ENCODE data around the gene STIM1.
"Not testable (repeated sequence)": the region's sequence is repeated elsewhere in the genome, so short reads cannot be mapped to it uniquely, and the experiment has no call there.

Gene STIM1

DNA sequence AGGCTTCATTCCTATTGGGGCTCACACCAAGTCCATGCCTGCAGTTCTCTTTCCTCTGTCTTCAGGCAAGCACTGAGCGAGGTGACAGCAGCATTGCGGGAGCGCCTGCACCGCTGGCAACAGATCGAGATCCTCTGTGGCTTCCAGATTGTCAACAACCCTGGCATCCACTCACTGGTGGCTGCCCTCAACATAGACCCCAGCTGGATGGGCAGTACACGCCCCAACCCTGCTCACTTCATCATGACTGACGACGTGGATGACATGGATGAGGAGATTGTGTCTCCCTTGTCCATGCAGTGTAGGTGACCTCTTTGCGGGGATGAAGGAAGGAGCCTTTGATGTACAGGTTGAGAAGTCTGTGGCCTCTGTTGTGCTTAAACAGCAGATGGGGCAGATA, 227.7 kb downstream of the STIM1 start:
- DNase-seq, result no peak

DNA sequence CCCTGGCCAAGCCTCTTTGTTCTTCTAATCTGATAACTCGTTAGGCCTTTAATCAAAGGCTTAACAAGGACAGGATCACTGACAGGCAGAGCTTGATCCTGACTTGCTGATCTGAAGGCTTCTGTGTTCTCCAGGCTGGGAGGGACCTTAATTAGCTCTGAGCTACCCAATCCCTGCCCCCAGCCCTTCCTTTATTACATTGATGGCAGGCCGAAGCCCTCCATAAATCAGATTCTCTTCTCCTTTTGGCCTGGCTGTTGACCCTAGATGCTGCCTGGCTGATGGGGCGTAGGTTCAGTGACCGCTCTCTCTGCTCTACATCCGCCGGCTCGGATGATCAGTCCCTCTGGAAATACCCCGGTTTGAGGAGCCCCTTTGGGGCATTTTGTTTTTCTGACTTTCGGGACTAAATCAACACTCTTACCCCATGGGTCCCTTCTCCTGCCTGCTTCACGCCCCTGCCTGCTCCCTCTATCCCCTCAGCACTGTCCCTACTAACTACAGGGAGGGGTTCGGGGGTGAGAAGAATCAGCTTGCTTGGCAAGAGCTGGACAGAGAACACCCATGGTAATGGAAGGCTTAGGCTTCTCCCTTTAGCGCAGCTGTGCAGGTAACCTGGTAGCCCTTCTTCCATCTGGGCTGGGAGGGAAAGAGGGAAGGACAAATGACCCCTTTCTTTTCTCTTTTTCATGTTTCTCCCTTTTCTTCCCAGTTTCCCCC, 229.1 kb downstream of the STIM1 start:
- DNase-seq, result no peak

DNA sequence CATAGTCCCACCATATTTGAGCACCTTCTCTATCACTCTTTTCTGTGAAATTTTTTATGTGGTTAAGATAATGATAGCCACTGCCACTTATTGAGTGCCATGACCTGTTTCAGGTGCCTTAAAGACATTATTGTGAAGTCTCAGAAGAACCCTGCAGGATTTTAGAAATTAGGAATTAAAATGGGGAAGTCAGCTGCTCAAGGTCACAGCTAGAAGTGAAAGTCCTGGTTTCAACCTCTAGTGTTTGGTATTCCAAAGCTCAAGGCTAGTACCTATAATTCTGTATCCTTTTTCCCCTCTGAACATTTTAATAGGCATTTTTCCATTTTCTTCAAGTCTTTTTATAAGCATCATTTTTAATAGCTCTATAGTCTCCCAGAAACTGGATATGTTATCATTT, 230.1 kb downstream of the STIM1 start:
- peak; percentile 13 for DNase-seq

DNA sequence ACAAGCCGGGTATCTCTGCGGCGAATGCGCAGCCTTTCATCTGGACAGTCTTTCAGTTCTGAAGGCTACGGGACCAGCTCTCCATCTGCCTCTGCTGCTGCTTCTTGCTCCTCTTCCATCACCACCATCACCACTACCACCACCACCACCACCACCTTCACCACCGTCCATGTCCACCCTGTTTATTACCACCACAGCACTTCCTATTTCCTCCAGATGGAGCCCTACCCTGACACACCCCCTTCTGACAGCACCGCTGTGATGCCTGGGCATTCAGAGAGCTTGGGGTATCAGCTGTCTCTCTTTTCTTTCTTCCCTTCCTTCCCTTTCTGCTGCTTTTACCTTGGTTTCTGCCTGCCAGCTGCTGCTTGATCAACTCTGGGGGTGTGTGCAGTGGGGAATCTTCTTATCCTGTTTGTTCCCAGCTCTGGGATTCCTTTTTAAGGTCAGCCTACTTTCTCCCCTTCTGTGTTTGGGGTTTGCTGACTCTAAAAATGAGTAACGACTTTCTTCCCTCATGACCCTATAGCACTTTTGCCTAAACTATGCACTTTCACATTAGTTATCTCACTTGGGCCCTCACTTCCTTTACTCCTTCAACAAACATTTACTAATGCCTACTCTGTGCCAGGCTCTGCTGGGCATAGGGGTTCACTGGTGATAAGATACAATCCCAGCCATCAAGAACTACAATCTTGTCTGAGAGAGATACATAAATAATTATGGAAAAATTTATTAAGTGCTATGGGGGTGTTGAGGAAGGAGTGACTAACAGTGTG, 231.3 kb downstream of the STIM1 start:
- no peak for DNase-seq

DNA sequence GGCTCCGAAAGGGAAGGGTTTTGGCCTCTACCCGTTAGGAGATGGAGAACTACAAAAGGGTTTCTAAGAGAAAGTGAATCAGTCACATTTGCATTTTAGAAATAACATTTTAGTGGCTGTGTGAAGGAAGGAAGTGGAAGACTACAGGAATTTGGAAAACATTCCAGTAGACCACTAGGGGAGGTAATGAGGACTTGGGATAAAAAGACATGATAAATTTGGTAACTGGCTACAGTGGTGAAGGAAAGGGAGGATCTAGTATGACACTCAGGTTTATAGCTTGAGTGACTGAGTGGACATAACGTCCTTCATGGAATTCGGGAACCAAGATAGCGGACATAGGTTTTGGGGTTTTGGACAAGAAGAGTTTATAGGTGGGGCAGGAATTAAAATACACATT, 232.1 kb downstream of the STIM1 start:
- no peak for DNase-seq

DNA sequence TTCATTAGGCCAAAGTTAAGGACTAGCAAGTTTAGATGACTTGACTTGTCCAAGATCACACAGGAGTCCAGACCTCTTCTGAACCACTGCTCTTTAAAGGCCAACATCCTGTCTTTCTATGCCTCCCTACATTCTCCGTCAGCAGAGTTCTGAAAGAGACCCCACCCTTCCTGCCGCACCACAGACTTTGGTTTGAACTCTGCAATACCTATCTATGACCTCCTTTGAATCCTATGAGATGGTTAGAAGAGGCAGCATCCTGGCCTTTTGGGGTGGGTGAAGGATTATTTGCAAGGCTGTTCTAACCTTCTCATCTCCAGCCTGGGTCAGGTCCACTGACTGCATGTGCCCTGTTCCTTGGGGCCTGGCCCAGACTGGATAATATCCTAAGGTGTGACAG, 234.8 kb downstream of the STIM1 start:
- no peak for DNase-seq

DNA sequence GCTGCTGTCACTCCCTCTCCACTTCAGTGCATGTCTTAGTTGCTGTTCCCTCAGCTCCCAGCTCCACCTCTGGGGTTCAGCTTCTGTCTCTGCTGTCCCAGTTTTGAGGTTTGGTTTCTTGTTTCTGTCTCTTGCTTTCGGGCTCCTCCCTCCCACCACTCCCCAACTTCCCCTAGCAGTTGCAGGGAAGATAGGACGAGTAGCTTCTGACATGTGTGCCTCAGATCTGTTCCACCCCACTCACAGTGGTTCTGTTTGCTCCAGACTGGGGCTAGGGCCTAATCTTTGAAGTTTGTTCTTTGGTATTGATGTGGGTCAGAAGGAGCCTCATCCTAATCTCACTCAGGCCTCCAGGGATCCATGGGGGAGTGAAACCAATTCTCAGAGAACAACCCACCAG, 236.6 kb downstream of the STIM1 start:
- DNase-seq, result peak; percentile 51

DNA sequence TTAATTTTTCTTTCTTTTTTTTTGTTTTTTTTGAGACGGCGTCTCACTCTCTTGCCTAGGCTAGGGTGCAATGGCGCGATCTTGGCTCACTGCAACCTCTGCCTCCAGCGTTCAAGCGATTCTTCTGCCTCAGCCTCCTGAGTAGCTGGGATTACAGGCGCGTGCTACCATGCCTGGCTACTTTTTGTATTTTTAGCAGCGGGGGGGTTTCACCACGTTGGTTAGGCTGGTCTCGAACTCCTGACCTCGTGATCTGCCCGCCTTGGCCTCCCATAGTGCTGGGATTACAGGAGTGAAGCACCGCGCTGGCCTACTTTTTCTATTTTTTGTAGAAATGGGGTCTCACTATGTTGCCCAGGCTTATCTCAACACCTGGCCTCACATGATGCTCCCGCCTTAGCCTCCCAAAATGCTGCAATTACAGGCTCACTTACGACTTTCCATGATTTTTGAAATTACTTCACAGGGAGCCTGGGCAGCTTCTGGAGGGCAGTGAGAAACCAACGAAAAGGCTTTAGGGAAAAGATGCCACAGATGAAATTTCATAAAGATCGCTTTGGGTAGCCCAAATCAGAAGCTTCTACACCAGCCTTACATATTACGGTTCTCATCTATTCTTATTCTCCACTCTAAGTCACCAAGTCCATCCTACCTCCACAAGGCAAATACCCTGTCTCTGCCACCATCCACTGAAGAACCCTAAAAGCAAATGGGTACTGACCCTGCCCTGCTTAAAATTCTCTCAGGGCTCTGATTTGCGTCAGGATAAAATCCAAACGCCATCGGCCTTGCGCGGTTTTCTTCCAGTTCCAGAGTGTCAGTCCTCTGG, 238.3 kb downstream of the STIM1 start:
- no peak for DNase-seq

DNA sequence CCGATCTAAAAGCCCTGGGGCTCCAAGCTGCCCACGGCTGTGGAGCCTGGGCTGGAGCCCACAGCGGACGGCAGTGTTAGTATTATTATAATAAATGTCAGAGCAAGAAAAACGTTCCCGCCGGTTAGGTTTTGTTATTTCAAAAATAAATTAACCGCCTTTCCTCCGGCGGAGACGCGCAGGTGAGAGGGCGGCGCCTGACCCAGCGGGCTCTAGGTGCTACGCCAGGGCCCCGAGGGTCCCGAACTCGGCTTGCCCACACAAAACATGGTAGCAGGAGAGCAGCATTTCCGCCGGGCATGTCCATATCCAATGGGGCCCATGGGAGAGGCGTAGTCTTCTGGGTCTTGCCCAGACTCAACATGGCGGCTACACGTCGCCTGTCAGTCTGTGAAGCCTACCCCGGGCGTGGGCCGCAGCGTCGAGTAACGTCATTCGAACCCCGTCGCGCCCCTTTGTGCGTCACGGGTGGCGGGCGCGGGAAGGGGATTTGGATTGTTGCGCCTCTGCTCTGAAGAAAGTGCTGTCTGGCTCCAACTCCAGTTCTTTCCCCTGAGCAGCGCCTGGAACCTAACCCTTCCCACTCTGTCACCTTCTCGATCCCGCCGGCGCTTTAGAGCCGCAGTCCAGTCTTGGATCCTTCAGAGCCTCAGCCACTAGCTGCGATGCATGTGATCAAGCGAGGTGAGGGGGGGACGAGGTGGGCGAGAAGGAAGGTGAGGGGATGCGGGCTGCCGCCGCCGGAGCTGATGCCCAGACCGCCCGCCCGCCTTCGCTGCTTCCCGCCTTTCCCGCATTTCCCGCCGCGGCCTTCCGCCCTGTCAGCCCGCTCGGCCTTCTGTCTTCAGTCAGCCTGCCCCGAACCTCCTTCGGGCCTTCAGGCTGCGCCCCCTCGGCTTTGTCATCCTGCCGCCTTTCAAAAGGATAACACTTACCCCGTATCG, 239.2 kb downstream of the STIM1 start, which contains the start of gene RRM1:
RRM1 (plus strand) TSS at position 452 of the 944 bp plus-strand sequence; CDS start at position 666, 214 bp downstream.
- peak; percentile 98 for DNase-seq

DNA sequence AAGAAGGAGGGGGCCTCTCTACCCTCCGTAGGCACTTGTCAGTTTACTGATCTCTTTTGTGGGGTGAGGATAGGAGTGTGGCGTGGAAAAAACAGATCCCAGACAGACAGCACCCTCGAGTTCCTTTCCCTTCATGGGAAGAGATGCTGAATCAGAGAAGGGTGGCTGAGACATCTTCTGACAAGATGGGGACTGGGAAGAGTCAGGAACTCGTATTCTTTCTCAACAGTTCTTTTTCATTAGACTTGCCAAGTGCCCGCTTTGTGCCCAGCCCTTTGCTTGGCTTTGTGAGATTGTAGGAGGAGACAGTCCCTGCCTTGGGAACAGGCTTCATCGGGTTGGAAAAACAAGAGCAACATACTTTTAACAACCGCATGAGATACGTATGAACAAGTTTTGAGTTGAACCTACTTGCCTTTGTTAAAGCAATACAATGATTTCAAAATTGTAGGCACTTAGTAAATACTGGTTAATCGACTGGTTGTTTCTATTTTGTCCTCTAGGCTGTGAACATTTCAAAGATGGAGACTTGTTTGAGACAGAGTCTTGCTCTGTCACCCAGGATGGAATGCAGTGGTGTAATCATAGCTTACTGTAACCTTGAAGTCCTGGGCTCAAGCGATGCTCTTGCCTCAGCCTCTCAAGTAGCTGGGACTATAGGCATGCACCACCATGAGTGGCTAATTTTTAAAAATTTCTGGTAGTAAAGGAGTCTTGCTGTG, 240.2 kb downstream of the STIM1 start:
- DNase-seq, result peak; percentile 25

DNA sequence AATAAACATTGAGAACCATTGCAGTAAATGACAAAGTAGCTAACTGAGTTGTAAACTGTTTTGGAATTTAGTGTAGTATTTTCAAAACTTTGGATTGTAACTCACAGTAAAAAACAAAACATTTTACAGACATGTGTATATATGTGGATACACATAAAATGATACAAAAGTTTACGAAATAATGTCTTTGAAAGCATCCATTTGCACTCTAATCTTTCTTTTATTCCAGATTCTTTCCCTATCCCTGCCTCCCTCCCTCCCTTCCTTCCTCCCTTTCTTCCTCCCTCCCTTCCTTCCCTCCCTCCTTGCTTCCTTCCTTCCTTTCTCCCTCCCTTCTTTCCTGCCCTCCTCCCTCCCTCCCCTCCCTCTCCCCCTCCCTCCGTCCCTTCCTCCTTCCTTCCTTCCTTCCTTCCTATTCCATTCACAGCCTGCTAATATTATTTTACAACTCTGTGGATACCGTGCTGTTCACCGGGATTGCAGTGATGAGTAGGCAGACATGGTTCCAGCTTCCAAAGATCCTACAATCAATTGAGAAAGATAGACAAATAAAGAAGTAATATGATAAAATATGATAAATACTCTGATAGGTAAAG, 242.7 kb downstream of the STIM1 start:
- DNase-seq, result no peak

DNA sequence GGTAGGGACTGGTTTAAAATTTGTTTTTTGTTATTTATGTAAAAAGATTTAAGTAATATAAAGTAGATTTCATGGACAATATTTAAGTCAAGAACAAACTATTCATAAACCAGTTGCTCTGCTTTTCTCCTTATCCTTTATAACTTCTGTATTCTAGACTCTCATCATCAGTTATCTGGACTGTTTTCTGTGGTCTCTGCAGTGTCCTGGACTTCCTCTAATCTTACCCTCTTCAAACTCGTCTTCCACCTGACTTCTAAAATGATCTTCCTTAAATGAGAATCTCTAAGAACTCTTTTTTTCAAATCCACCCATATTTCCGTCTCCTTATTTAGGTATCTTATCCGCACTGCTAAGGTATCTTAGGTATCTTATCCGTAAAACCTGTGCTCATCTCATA, 247.2 kb downstream of the STIM1 start:
- peak; percentile 68 for DNase-seq

DNA sequence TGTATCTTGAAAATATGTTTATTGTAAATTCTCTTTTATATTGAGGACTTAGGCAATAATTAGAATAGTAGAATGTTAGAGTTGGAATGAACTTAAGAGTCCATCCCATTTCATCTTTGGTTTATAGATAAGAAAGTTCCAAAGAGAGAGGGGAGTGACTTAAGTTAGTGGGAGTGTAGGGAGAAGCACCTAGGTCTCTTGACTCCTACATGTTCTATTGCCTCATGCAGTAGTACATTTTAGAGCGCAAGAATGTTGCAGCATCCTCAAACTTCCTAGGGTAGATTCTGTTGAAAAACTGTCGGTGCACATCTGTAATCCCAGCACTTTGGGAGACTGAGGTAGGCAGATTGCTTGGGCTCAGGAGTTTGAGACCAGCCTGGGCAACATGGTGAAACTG, 247.8 kb downstream of the STIM1 start:
- DNase-seq, result peak; percentile 8

DNA sequence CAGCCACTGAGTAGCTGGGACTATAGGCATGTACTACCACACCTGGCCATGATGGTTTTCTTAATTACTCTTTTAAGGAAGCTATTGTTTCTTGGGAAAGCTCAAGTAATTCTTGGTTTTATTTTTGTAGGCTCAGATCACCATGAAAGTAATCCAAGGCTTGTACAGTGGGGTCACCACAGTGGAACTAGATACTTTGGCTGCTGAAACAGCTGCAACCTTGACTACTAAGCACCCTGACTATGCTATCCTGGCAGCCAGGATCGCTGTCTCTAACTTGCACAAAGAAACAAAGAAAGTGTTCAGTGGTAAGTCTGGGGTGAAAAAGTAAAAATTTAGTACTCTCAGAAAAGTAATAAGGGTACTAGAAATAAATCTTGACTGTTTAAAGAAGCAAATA, 250.5 kb downstream of the STIM1 start:
- no peak for DNase-seq

DNA sequence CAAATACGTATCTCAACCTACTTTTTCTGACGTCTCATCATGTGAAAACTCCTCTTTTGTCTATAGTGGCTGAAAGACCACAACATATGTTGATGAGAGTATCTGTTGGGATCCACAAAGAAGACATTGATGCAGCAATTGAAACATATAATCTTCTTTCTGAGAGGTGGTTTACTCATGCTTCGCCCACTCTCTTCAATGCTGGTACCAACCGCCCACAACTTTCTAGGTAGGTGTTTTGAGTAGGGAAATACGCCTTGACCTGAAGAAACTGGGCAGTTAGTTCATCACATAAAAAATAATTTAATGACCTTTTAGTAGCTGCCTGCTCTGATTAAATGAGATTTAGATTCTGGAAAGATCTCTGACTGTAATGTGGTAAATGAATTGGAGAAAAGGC, 256.4 kb downstream of the STIM1 start:
- DNase-seq, result no peak

DNA sequence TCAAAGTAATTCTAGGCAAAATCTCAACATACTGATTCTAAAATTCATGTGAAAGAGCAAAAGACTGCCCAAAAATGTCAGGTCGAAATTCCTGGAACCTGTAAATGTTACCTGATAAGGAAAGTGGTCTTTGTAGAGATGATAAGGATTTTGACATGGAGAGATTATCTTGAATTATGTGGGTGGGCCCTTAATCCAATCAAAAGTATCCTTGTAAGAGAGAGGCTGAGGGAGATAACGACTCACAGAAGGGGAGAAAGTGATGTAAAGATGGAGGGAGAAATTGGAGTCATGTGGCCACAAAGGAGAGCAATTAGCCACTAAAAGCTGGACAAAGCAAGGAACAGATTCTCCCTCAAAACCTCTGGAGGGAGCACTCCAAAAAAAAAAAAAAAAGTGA, 259.7 kb downstream of the STIM1 start:
- no peak for DNase-seq

DNA sequence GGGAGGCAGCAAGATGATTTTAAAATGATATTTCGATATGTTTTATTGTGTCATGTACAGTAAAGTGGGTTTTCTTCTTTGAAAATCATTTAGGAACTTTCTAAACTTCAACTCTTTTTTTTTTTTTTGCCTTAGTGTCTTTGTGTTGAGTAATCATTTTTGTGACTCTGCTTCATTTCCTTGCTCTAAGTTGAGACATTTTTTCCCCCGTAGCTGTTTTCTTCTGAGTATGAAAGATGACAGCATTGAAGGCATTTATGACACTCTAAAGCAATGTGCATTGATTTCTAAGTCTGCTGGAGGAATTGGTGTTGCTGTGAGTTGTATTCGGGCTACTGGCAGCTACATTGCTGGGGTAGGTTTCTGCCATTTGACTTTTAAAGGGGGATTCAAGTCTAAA, 262.6 kb downstream of the STIM1 start:
- DNase-seq, result no peak

DNA sequence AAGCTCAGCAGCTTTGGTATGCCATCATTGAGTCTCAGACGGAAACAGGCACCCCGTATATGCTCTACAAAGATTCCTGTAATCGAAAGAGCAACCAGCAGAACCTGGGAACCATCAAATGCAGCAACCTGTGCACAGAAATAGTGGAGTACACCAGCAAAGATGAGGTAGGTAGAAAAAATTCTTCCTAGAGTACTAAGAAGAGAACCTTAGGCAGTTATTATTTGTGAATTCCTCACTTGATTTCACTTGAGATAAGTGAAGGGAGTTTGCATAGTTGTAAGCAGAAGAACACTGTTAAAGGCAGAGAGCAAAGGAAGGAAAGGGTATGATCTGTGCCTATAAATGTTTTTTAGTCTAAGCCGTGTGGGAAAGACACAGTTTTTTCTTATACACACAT, 267.8 kb downstream of the STIM1 start:
- DNase-seq, result no peak

DNA sequence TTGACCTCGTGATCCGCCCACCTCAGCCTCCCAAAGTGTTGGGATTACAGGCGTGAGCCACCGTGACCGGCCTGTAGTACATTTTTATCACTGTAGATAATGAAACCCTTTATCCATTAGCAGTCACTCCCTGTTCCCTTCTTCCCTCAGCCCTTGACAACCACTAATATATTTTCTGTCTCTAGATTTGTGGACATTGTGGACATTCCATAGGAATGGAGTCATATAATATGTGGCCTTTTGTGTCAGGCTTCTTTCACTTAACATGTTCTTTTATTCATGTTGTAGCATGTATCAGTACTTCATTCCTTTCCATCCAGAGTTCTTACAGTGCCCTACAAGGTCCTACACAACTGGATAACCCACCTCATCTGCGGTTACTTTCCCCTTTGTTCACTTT, 269.7 kb downstream of the STIM1 start:
- DNase-seq, result no peak

DNA sequence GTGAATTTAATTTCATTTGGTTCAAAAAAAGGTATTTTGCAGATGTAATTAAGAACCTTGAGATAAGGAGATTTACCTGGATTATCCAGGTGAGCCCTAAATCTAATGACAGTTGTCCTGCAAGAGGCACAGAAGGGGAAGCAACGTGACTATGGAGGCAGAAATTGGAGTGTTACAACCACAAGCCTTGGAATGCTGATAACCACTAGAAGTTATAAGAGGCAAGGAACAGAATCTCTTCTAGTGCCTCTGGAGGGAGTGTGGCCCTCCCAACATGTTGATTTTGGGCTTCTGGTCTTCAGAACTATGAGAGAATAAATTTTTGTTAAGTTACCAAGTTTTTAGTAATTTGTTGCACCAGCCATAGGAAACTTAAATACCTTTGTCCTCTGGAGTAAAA, 271.9 kb downstream of the STIM1 start:
- DNase-seq, result no peak

DNA sequence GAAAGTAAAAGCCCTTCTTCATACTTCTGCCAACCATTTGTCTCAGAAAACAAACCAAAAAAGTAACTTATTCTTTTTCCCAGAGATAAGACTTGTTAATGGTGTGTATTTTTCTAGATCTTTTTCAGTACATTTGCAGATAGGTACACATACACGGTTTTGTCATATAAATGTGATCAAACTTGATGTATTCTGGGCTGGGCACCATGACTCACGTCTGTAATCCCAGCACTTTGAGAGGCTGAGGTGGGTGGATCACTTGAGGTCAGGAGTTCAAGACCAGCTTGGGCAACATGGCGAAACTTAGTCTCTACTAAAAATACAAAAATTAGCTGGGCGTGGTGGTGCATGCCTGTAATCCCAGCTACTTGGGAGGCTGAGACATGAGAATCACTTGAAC, 274.8 kb downstream of the STIM1 start:
- not testable (repeated sequence) for DNase-seq

Measured in OCI-M1 (cell line).